ENCODE data around the gene RPS28.
"Not testable (repeated sequence)": the region's sequence is repeated elsewhere in the genome, so short reads cannot be mapped to it uniquely, and the experiment has no call there.

Gene RPS28

GRCh38 chr19:8321067-8321985 lies at the start of gene RPS28, which contains the start of gene NDUFA7:
Gene RPS28, plus strand, starts transcription at chr19:8321496. Its CDS starts 35 bp downstream, at chr19:8321531.
Gene NDUFA7, minus strand, starts transcription at chr19:8321375. Its CDS starts 17 bp downstream, at chr19:8321358.
- DNase-seq, result peak; percentile 89 to 95

- not testable (repeated sequence) for DNase-seq
Observed at GRCh38 chr19:8276508-8276907, 44.8 kb upstream of the RPS28 start.

GRCh38 chr19:8291337-8291736 lies 30.0 kb upstream of the RPS28 start:
- DNase-seq, result not testable (repeated sequence)

GRCh38 chr19:8302357-8302691 lies 19.0 kb upstream of the RPS28 start:
- DNase-seq, result no peak

GRCh38 chr19:8302734-8303133 lies 18.6 kb upstream of the RPS28 start:
- DNase-seq, result no peak

GRCh38 chr19:8304841-8305621 lies 16.3 kb upstream of the RPS28 start:
- DNase-seq, result no peak

- no peak for DNase-seq
Observed at GRCh38 chr19:8305798-8306197, 15.5 kb upstream of the RPS28 start.

- DNase-seq, result no peak
Observed at GRCh38 chr19:8306235-8307054, 14.9 kb upstream of the RPS28 start.

GRCh38 chr19:8307400-8307964 lies 13.8 kb upstream of the RPS28 start:
- DNase-seq, result peak in 1 of 2 experiments; percentile 14

- peak; percentile 87 to 88 for DNase-seq
Observed at GRCh38 chr19:8307965-8308866, 13.1 kb upstream of the RPS28 start, which contains the start of gene CD320. Gene CD320, minus strand, starts transcription at chr19:8308358. Its CDS starts 68 bp downstream, at chr19:8308290.

- DNase-seq, result no peak
Observed at GRCh38 chr19:8308891-8309291, 12.4 kb upstream of the RPS28 start.

- no peak for DNase-seq
Observed at GRCh38 chr19:8310342-8311055, 10.8 kb upstream of the RPS28 start.

- no peak for DNase-seq
Observed at GRCh38 chr19:8311461-8312260, 9.6 kb upstream of the RPS28 start.

GRCh38 chr19:8314981-8315640 lies 6.2 kb upstream of the RPS28 start:
- DNase-seq, result not testable (repeated sequence)

GRCh38 chr19:8316351-8317125 lies 4.8 kb upstream of the RPS28 start:
- no peak for DNase-seq

GRCh38 chr19:8318835-8319234 lies 2.5 kb upstream of the RPS28 start:
- peak in 1 of 2 experiments; percentile 46 for DNase-seq

GRCh38 chr19:8319807-8320520 lies 1.3 kb upstream of the RPS28 start:
- no peak for DNase-seq

Data from Kasumi-1 (cell line).